ENCODE data around the gene MYO16.

- no peak for TF ChIP-seq POLR2A (IDR thresholded peaks at IDR 0.05)
- TF ChIP-seq CTCF (IDR thresholded peaks at IDR 0.05): no peak
Observed at GRCh38 chr13:108968566-108968965, 339.2 kb downstream of the MYO16 start.
